AG09319 (cell line): ENCODE measurements around the gene ARHGAP8.

ENCODE experiments used
- DNase-seq: peaks from one replicate; pipeline ENCODE4 v3.0.0-alpha.2; 2010; ENCODE audit warnings: low read depth; ENCODE audit errors: extremely low read depth
- TF ChIP-seq, protein P1 (sequence below): IDR thresholded peaks from 2 replicates; pipeline ENCODE4 v1.5.1; 2011; ENCODE audit warnings: low read depth, mild to moderate bottlenecking, inconsistent platforms, low read length, moderate library complexity

ARHGAP8 gene

DNA sequence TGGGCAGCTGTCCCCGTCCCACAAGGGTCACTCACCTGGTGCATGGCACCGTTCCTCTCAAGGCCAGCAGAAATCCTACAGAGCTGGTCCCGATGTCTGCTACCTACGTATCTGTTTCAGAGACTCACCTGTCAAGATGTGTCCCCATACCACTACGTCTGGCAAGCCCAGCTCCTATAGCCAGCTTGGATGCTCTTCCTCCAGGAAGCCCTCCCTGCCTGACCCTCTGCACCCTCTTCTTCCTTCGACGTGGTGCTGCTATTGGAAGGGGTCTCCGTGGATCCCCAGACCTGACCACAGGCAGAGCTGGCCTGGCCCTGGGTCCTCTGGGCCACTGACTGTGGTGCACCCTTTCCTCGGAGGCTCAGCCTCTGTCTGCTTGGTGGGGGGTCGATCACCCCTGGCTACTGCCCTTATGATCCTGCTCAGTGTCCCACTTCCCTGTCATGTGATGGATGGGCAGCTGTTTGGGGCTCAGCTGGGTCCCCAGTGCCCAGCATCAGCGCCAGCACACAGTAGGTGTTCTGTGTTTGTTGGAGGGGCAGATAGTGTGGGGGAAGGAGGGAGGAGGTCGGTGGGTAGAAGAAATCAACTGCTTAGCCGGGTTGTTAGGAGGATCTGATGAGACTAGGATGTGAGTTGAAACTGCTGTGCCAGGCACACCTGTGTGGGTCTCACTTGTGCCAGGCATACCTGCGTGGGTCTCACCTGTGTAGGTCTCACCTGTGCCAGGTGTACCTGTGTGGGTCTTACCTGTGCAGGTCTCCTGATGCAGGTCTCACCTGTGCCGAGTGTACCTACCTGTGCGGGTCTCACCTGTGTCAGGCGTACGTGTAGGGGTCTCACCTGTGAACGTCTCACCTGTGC lies 21.7 kb upstream of the ARHGAP8 start:
- TF ChIP-seq, protein P1, sequence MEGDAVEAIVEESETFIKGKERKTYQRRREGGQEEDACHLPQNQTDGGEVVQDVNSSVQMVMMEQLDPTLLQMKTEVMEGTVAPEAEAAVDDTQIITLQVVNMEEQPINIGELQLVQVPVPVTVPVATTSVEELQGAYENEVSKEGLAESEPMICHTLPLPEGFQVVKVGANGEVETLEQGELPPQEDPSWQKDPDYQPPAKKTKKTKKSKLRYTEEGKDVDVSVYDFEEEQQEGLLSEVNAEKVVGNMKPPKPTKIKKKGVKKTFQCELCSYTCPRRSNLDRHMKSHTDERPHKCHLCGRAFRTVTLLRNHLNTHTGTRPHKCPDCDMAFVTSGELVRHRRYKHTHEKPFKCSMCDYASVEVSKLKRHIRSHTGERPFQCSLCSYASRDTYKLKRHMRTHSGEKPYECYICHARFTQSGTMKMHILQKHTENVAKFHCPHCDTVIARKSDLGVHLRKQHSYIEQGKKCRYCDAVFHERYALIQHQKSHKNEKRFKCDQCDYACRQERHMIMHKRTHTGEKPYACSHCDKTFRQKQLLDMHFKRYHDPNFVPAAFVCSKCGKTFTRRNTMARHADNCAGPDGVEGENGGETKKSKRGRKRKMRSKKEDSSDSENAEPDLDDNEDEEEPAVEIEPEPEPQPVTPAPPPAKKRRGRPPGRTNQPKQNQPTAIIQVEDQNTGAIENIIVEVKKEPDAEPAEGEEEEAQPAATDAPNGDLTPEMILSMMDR, result no peak
- DNase-seq, result no peak

GRCh38 chr22:44731357-44731970 lies 20.9 kb upstream of the ARHGAP8 start:
- DNase-seq, result no peak

GRCh38 chr22:44732017-44732561 lies 20.3 kb upstream of the ARHGAP8 start:
- TF ChIP-seq, protein P1, result no peak
- DNase-seq, result no peak

More at GRCh38 chr22:44731357-44731970, 20.9 kb upstream of the ARHGAP8 start:
- TF ChIP-seq, protein P1, result no peak

- DNase-seq, result no peak
- TF ChIP-seq, protein P1, result no peak
These were observed 19.7 kb upstream of the ARHGAP8 start for GRCh38 chr22:44732661-44733060.

GRCh38 chr22:44733426-44734106 lies 18.8 kb upstream of the ARHGAP8 start:
- TF ChIP-seq, protein P1, result no peak
- DNase-seq, result no peak

GRCh38 chr22:44734278-44734677 lies 18.1 kb upstream of the ARHGAP8 start:
- TF ChIP-seq, protein P1, result no peak
- DNase-seq, result no peak
